NCI-H2227 (cell line): ENCODE measurements around the gene AK4.
"Not testable (repeated sequence)": the region's sequence is repeated elsewhere in the genome, so short reads cannot be mapped to it uniquely, and the experiment has no call there.

Experiments used
- DNase-seq: peaks from one replicate; lab custom pipeline; 2025; ENCODE audit not compliant: unreplicated experiment; lab: John Stamatoyannopoulos, UW

AK4 gene

GRCh38 chr1:65150108-65150463 lies 2.1 kb downstream of the AK4 start:
- DNase-seq, result no peak

GRCh38 chr1:65150583-65151263 lies 2.7 kb downstream of the AK4 start:
- no peak for DNase-seq

GRCh38 chr1:65151641-65152040 lies 3.6 kb downstream of the AK4 start:
- DNase-seq, result no peak

GRCh38 chr1:65153635-65154034 lies 5.6 kb downstream of the AK4 start:
- DNase-seq, result no peak

- DNase-seq, result no peak
Observed at GRCh38 chr1:65156910-65157545, 9.0 kb downstream of the AK4 start.

- DNase-seq, result no peak
Observed at GRCh38 chr1:65157546-65157941, 9.5 kb downstream of the AK4 start.

GRCh38 chr1:65159291-65159688 lies 11.3 kb downstream of the AK4 start:
- not testable (repeated sequence) for DNase-seq

- no peak for DNase-seq
Observed at GRCh38 chr1:65159801-65160523, 12.0 kb downstream of the AK4 start.

- no peak for DNase-seq
Observed at GRCh38 chr1:65163201-65163805, 15.3 kb downstream of the AK4 start.

GRCh38 chr1:65164101-65164500 lies 16.1 kb downstream of the AK4 start:
- DNase-seq, result not testable (repeated sequence)

- DNase-seq, result no peak
Observed at GRCh38 chr1:65164633-65165032, 16.6 kb downstream of the AK4 start.

GRCh38 chr1:65165269-65165993 lies 17.4 kb downstream of the AK4 start:
- no peak for DNase-seq

GRCh38 chr1:65166572-65167305 lies 18.7 kb downstream of the AK4 start:
- no peak for DNase-seq

- peak; percentile 20 for DNase-seq
Observed at GRCh38 chr1:65167586-65168242, 19.7 kb downstream of the AK4 start.

- DNase-seq, result no peak
Observed at GRCh38 chr1:65168867-65169266, 20.9 kb downstream of the AK4 start.

- no peak for DNase-seq
Observed at GRCh38 chr1:65170511-65171142, 22.6 kb downstream of the AK4 start.

- no peak for DNase-seq
Observed at GRCh38 chr1:65172936-65173690, 25.1 kb downstream of the AK4 start.

GRCh38 chr1:65174585-65174984 lies 26.6 kb downstream of the AK4 start:
- no peak for DNase-seq
